LNCaP clone FGC (cell line): Measurements from ENCODE around the gene HNRNPC.
"Not testable (repeated sequence)": the region's sequence is repeated elsewhere in the genome, so short reads cannot be mapped to it uniquely, and the experiment has no call there.

Source experiments
- DNase-seq: peaks from one replicate; pipeline ENCODE4 v3.0.0-alpha.2; 2011; ENCODE audit warnings: low read depth
- H3K4me3 ChIP-seq: 2 replicates; pipeline ENCODE4 v1.5.1; 2011; ENCODE audit warnings: mild to moderate bottlenecking, low read depth, low read length, control low read depth
- CTCF ChIP-seq: IDR thresholded peaks from 2 replicates; pipeline ENCODE4 v1.5.1; 2012; ENCODE audit warnings: mild to moderate bottlenecking; ENCODE audit not compliant: control insufficient read depth, insufficient read depth; ENCODE audit errors: extremely low read depth

HNRNPC gene

GRCh38 chr14:21229821-21230220 lies 39.4 kb downstream of the HNRNPC start:
- H3K4me3 ChIP-seq, result no peak overlapping the region
- DNase-seq, result no peak
- TF ChIP-seq CTCF, result no peak

GRCh38 chr14:21227981-21228380 lies 41.3 kb downstream of the HNRNPC start:
- no peak for TF ChIP-seq CTCF
- H3K4me3 ChIP-seq, result no peak overlapping the region
- no peak for DNase-seq

- DNase-seq, result no peak
- no peak overlapping the region for H3K4me3 ChIP-seq
- no peak for TF ChIP-seq CTCF
Observed at GRCh38 chr14:21227150-21227549, 42.1 kb downstream of the HNRNPC start.

- TF ChIP-seq CTCF, result no peak
- DNase-seq, result no peak
Observed at GRCh38 chr14:21226467-21226866, 42.8 kb downstream of the HNRNPC start.

GRCh38 chr14:21225164-21225563 lies 44.1 kb downstream of the HNRNPC start:
- H3K4me3 ChIP-seq, DNase-seq: not testable (repeated sequence)

More at GRCh38 chr14:21226467-21226866, 42.8 kb downstream of the HNRNPC start:
- no peak overlapping the region for H3K4me3 ChIP-seq

- H3K4me3 ChIP-seq, result no peak overlapping the region
- no peak for TF ChIP-seq CTCF
Observed at GRCh38 chr14:21220874-21221477, 48.3 kb downstream of the HNRNPC start.

GRCh38 chr14:21219561-21220111 lies 49.6 kb downstream of the HNRNPC start:
- TF ChIP-seq CTCF, result no peak
- no peak for DNase-seq
- H3K4me3 ChIP-seq, result no peak overlapping the region

More at GRCh38 chr14:21220874-21221477, 48.3 kb downstream of the HNRNPC start:
- DNase-seq, result no peak
